GM18519 (cell line): ENCODE results near the gene CEMIP.

Experiments used
- ATAC-seq: cut with Tn5 transposase; IDR thresholded peaks from one replicate; pipeline ENCODE4 v1.9.1; 2021; ENCODE audit warnings: mild to moderate bottlenecking, moderate library complexity; ENCODE audit not compliant: unreplicated experiment, low FRiP score

CEMIP gene

GRCh38 chr15:80875568-80876347 is 96.6 kb downstream of the CEMIP start:
- ATAC-seq: no peak

DNA sequence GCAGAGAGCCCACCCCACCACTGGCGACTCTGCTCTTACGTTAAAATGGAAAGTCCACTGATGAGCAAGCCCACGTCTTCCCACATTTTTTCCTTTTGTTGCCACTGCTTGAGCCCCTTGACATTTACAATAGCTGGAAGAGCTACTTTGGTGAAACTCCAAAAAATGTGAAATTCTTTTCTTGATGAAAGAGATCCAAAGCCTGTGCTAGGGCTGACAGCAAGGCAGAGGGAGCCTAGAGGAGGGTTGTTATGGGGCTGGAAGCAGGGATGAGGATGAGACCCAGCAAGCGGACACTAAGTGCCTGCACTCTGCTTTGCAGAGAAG is 97.1 kb downstream of the CEMIP start:
- no peak for ATAC-seq

DNA sequence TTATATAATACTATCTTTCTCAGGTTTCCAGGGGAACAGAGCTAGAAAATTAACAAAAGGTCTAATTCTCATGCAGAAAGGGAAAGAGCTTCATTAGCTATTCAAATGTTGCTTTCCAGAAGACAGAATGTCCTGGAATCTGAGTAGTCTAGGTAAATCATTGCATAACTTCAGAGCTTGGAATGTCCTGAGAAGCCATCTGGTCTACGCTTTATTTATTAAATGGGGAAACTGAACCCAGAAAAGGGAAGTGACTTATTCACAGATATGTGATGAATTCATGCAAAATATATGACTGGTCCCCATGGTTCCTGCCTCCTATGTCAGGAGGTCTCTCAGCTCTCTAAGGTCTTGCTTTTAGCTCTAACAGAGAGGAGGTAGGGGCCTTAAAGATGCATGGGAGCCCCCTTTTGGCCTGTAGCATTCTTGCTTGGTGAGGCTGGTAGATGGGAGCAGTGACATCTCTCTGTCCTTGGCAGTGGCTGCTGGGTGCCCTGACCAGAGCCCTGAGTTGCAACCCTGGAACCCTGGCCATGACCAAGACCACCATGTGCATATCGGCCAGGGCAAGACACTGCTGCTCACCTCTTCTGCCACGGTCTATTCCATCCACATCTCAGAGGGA is 99.2 kb downstream of the CEMIP start:
- no peak for ATAC-seq

DNA sequence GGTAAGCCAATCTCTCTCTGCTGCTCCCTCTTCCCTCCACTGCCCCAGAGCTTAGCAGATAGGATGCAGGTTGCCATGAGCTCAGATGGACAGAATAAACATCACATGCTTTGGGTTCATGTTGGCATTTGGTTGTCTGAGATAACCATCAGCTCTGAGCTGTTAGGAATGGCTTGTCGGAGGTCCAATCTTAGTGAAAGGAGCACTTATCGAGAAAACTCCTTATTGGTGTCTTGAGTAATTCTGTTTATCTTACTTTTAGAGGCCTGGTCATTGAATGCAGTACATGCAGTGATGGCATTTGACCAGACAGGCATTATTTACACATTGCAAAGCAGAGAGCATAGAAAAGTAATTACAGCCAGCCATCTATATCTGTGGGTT is 99.7 kb downstream of the CEMIP start:
- no peak for ATAC-seq

- ATAC-seq: no peak
Measured at GRCh38 chr15:80880086-80880485, 100.9 kb downstream of the CEMIP start.

DNA sequence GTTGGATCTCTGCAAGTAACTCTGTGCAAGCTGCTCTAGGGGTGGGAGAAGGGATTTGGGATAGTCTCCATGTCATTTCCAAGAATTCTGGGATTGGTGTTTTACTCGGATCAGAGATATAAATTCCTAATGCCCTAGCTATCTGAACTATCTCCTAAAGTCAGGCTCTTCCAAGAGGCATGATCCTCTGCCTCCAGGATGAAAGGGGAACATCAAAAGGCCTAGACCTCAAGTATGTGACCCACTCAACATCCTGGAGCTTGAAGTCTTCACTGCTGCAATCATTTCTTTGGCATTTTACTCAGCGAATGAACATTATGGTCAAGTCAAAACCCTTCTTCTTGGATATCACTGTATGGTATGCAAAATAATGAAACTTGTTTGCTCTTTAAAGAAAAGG is 104.5 kb downstream of the CEMIP start:
- ATAC-seq: no peak

GRCh38 chr15:80885016-80885579 is 105.9 kb downstream of the CEMIP start:
- ATAC-seq: no peak

- ATAC-seq: no peak
Measured at GRCh38 chr15:80887148-80887547, 108.0 kb downstream of the CEMIP start.

- ATAC-seq: no peak
Measured at GRCh38 chr15:80888846-80889245, 109.7 kb downstream of the CEMIP start.

DNA sequence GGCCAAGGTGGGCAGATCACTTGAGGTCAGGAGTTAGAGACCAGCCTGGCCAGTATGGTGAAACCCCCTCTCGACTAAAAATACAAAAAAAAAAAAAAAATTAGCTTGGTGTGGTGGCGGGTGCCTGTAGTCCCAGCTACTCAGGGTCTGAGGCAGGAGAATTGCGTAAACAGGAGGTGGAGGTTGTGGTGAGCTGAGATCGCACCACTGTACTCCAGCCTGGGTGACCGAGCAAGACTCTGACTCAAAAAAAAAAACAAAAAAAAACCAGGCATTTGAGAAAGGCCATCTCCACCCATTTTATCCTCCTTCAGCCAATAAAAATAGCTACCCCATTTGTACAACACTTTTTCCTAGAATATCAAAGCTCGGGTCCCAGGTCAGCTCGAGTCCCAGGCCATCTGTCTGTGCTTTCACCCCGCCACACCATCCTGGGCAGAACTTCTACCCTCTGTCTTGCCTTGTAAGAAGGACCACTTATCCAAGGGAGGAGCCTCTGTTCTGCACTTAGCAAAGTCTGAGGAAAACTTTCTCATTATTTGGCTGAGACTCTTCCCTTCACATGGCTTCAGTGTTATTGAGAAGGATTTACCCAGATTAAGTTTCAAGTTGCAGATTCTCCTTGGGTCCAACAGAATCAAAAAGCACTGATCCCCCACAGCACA is 111.3 kb downstream of the CEMIP start:
- ATAC-seq: no peak

GRCh38 chr15:80891006-80891405 is 111.8 kb downstream of the CEMIP start:
- ATAC-seq: no peak

DNA sequence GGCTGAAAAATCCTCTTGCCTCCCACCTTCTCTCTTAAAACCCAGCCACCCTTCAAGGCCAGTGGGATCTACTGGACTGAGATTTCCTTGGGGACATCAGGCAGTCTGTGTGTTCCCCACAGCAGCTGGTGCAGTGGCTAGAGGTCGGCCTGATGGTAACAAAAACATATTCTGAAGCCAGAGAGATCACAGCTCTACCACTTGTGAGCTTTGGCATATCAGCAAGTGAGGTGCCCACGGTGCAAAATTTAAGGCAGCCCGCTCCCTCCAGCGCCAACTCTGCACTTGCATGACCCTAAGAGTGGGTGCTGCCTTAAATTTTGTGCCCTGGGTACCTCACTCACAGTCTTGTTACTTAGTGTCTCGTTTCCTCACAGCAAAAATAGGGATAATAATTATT is 113.2 kb downstream of the CEMIP start:
- no peak for ATAC-seq

GRCh38 chr15:80893777-80894176 is 114.6 kb downstream of the CEMIP start:
- ATAC-seq: no peak

DNA sequence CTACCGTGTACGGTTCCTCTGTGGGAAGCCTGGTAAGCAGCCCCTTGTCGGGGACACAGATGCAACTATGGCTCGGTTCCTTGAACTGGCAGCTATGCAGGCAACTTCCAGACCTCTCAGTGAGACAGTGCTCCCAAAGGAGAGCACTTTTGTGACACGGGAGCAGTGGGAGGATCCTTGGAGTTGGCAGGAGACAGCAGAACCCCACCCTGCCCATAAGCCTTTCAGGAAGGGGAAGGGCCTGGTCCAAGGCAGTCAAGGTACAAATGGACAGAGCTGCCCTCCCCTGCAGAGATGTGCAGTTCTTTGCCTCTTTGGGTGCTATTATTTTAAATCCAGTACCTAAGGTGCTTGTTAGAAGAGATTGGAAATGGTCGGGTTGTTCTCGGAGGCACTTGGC is 115.9 kb downstream of the CEMIP start:
- no peak for ATAC-seq

GRCh38 chr15:80895965-80896364 is 116.8 kb downstream of the CEMIP start:
- no peak for ATAC-seq

GRCh38 chr15:80898040-80898439 is 118.9 kb downstream of the CEMIP start:
- ATAC-seq: no peak

DNA sequence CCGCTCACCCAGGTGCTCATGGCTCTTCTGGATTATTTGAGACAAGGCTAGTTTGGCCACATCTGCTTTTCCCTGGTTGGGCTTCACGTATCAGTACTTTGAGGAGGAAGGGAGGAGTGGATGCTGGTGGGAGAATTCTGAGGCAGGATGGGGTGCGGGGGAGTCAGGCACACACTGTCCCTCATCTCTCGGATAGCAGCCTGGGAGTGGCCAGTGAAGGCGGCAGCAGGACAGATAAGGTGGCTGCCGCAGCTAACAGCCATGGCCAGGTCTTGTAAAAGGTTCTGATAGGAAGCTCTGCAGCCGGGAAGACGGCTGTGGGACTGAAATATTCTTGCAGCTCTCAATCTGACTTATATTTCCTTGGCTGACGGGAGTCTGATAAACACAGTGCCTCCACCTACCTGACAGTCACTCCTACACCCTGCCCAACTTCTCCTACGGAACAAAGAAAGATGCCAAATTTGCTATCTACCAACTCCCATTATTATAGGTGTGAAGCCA is 123.2 kb downstream of the CEMIP start:
- no peak for ATAC-seq

DNA sequence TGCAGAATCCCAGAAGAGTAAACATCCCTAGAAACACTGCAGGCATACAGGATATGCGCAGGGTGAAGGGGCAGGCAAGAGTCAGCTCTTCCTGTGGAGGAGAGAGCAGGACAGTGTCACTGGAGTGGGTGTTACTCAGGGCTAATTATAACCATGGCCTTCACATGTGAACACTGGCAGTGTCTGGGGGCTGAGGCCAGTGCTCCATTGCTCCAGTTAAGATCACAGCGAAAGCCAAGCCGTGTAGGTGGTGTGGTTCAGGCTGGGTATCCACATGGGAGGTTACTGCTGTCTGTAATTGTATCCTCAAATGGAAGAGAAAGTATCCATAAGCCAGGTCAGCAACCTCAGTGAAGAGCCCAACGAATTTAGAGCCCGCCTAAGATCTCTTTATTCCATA is 125.8 kb downstream of the CEMIP start:
- no peak for ATAC-seq

GRCh38 chr15:80906159-80906766 is 127.1 kb downstream of the CEMIP start:
- no peak for ATAC-seq

DNA sequence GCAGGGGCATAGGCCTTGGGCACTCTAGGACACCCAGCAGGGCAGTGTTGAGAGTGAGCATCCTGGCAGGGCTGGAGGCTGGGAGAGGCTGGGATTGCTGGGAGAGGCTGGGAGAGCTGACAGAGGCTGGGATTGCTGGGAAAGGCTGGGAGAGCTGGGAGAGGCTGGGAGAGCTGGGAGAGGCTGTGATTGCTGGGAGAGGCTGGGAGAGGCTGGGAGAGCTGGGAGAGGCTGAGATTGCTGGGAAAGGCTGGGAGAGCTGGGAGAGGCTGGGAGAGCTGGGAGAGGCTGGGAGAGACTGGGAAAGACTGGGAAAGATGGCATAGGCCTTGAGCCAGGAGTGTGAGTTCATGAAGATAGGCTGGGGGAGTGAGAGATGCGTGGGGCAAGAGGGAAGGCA is 132.7 kb downstream of the CEMIP start:
- no peak for ATAC-seq

- ATAC-seq: no peak
Measured at GRCh38 chr15:80912673-80913072, 133.5 kb downstream of the CEMIP start.
